ENCODE data around the gene PARVB. TPM values are rescaled to one million over a fixed set of nuclear protein-coding genes. Genes with fewer than 3 reads are reported as not detected.

The PARVB gene
- total and polyA plus RNA-seq, 4 donors = 7.9 to 34.6 (median 20.2) TPM

GRCh38 chr22:44219101-44219870 lies 195.2 kb downstream of the PARVB start:
- Histone ChIP-seq H3K36me3 (ENCODE audit: control insufficient read depth in 1 of 2, insufficient read depth in 2 of 2, low read length in 1 of 2) (no peaks in the 10 kb centered on the region), H3K4me1 (ENCODE audit: control insufficient read depth in 1 of 2, insufficient read depth in 2 of 2, low read length in 2 of 2) (no peaks in the 10 kb centered on the region), H3K27me3 (ENCODE audit: control insufficient read depth in 1 of 2, insufficient read depth in 2 of 2, low read length in 1 of 2) (no peaks in the 10 kb centered on the region), H3K9me3 (ENCODE audit: control insufficient read depth, low read length) (peaks cover 1% of the 10 kb centered on the region), H3K4me3 (ENCODE audit: low read length in 2 of 2) (no peak overlapping the region), H3K27ac (ENCODE audit: low read depth in 1 of 2, low read length in 2 of 2) (no peak overlapping the region)
- WGBS, 2 donors = 90% methylated on average over 21 of the region's 21 CpGs
- intact Hi-C loops (cut with DNase I) = loop anchor here in 1 of 2 donors (10.0 kb wide), 2 partner anchors 106 to 146 kb away; no protein-coding TSS in a partner anchor
- no peak for ATAC-seq (ENCODE audit: low FRiP score)
- DNase-seq = peak in 1 of 2 donors; percentile 64

DNA sequence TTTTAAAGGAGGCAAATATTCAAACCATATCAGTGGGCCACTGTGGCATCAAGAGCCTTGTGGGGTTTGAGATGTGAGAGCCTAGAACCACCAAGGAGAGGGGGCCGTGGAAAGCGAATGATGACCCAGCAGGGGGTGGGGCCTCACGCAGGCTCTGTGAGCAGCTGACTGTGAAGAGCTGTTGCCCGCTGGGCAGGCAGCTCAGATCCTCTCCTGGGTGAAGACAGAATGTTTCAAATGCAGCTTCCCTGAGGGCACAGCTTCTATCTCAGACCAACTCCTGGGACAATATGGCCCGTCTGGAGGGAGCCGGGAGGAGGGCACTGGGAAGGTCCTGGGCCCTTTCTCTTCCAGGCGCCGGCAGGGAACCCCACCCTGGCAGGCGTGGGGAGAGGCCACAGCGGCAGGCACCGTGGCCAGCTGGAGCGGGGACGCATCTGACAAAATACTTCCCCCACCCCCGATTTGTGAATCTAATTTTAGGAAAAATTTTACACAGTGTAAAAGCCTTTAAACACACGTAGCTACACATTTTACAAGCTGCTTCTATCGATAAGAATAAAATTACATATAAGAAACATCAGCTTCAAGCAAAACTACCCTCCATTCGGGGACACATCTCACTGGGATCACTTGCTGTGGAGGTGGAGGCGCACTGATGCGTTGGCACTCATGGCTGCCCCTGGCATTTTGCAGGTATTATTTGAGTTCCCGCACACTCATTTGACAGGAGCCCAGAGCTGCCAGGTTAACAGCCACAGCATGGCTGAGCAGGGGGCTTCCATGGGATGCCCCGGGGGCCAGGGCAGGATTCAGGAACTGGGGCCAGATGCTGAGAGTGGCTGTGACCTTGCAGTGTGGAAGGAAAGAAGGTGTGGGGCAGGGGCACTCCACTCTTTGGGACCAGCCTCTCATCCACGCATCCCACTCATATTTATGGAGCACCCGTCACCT lies 196.9 kb downstream of the PARVB start:
- WGBS, 2 donors = 73 to 81% methylated on average over 23 of the region's 23 CpGs
- ATAC-seq (ENCODE audit: low FRiP score) = no peak
- no peaks in the 10 kb centered on the region for H3K36me3 ChIP-seq (ENCODE audit: control insufficient read depth in 1 of 2, insufficient read depth in 2 of 2, low read length in 1 of 2)
- DNase-seq = peak in 1 of 2 donors; percentile 33
- H3K4me3 ChIP-seq (ENCODE audit: low read length in 2 of 2) = no peak overlapping the region
- H3K4me1 ChIP-seq (ENCODE audit: control insufficient read depth in 1 of 2, insufficient read depth in 2 of 2, low read length in 2 of 2) = no peaks in the 10 kb centered on the region
- peaks cover 1% of the 10 kb centered on the region for H3K9me3 ChIP-seq (ENCODE audit: control insufficient read depth, low read length)
- intact Hi-C loops (cut with DNase I) = no loop called here
- no peaks in the 10 kb centered on the region for H3K27me3 ChIP-seq (ENCODE audit: control insufficient read depth in 1 of 2, insufficient read depth in 2 of 2, low read length in 1 of 2)
- H3K27ac ChIP-seq (ENCODE audit: low read depth in 1 of 2, low read length in 2 of 2) = no peak overlapping the region

DNA sequence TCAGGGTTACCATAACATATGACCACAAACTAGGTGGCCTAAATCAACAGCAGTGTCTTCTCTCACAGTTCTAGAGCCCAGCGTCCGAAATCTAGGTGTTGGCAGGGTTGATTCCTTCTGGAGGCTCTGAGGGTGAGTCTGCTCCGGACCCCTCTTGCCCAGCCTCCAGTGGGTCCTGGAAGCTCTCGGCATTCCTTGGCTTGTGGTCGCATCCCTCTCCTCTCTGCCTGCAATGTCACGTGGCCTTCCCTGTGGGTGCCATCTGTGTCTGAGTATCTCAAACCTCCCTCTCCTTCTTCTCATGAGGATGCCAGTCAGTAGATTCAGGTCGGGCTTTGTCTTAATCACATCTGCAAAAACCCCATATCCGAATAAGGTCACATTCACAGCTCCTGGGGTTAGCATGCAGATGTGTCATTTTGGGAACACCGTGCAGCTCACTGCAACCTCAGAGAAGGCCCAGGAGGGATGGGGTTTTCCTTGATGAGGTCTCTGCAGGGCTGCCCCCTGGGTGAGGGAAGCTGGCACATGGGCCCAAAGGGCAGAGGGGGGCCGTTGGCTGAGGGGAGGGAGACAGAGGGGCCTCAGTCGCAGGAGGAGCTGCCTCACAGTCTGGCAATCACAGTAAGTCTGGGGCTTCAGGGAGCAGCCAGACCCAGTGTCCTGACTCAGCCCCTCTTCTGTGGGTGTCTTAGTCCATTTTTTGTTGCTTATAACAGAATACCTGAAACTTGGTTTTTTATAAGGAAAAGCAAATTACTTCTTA lies 197.8 kb downstream of the PARVB start:
- H3K9me3 ChIP-seq (ENCODE audit: control insufficient read depth, low read length) = peaks cover 1% of the 10 kb centered on the region
- H3K4me3 ChIP-seq (ENCODE audit: low read length in 2 of 2) = no peak overlapping the region
- DNase-seq (peak in 1 of 2 donors; percentile 45), ATAC-seq (ENCODE audit: low FRiP score) (no peak)
- no peaks in the 10 kb centered on the region for H3K36me3 ChIP-seq (ENCODE audit: control insufficient read depth in 1 of 2, insufficient read depth in 2 of 2, low read length in 1 of 2)
- H3K27ac ChIP-seq (ENCODE audit: low read depth in 1 of 2, low read length in 2 of 2) = no peak overlapping the region
- no peaks in the 10 kb centered on the region for H3K4me1 ChIP-seq (ENCODE audit: control insufficient read depth in 1 of 2, insufficient read depth in 2 of 2, low read length in 2 of 2)
- intact Hi-C loops (cut with DNase I) = no loop called here
- WGBS, 2 donors = 93 to 95% methylated on average over 11 of the region's 11 CpGs
- H3K27me3 ChIP-seq (ENCODE audit: control insufficient read depth in 1 of 2, insufficient read depth in 2 of 2, low read length in 1 of 2) = no peaks in the 10 kb centered on the region

Other genes starting within 250 kb of the PARVB start
- gene EFCAB6, start 212.0 kb upstream of the PARVB start, total RNA-seq = 1 to 10 TPM; 1.5 to 2.6 TPM
- 1 to 10 TPM in 1 of 2 donors, under 1 TPM in 1; 0.88 to 2.1 TPM for gene EFCAB6, start 212.0 kb upstream of the PARVB start, polyA plus RNA-seq
- not detected for gene SULT4A1, start 161.8 kb upstream of the PARVB start, total RNA-seq
- gene SULT4A1, start 161.8 kb upstream of the PARVB start, polyA plus RNA-seq = 1 to 10 TPM in 1 of 2 donors, not detected in 1; 2.6 TPM
- gene PNPLA5, start 132.3 kb upstream of the PARVB start, total RNA-seq = not detected
- under 1 TPM in 1 of 2 donors, not detected in 1; 0.50 TPM for gene PNPLA5, start 132.3 kb upstream of the PARVB start, polyA plus RNA-seq
- 1 to 10 TPM in 1 of 2 donors, not detected in 1; 1.3 TPM for gene PNPLA3, start 100.5 kb upstream of the PARVB start, total RNA-seq
- gene PNPLA3, start 100.5 kb upstream of the PARVB start, polyA plus RNA-seq = not detected
- gene SAMM50, start 68.9 kb upstream of the PARVB start, total RNA-seq = 10 to 100 TPM; 20.9 to 29.5 TPM
- gene SAMM50, start 68.9 kb upstream of the PARVB start, polyA plus RNA-seq = 10 to 100 TPM; 29.2 to 29.7 TPM
- gene PARVG, start 156.6 kb downstream of the PARVB start, total RNA-seq = 10 to 100 TPM; 15.2 to 29.7 TPM
- 10 to 100 TPM in 1 of 2 donors, 1 to 10 TPM in 1; 3.5 to 17.5 TPM for gene PARVG, start 156.6 kb downstream of the PARVB start, polyA plus RNA-seq